GM19238 (cell line): Measurements from ENCODE around the gene TH.
"Not testable (repeated sequence)": the region's sequence is repeated elsewhere in the genome, so short reads cannot be mapped to it uniquely, and the experiment has no call there.

Source experiments
- DNase-seq: peaks from one replicate; pipeline ENCODE4 v3.0.0; 2011; ENCODE audit warnings: low spot score; ENCODE audit not compliant: insufficient read length

The TH gene

GRCh38 chr11:2130881-2131352, 40.7 kb downstream of the TH start:
- no peak for DNase-seq

GRCh38 chr11:2129699-2130366, 41.8 kb downstream of the TH start:
- no peak for DNase-seq

GRCh38 chr11:2129308-2129698, 42.3 kb downstream of the TH start:
- DNase-seq: no peak

- no peak for DNase-seq
Observed at GRCh38 chr11:2128511-2129307, 42.9 kb downstream of the TH start.

GRCh38 chr11:2128130-2128510, 43.5 kb downstream of the TH start:
- DNase-seq: no peak

- DNase-seq: no peak
Observed at GRCh38 chr11:2127482-2128129, 44.0 kb downstream of the TH start.

GRCh38 chr11:2126520-2127085, 45.0 kb downstream of the TH start:
- no peak for DNase-seq

- not testable (repeated sequence) for DNase-seq
Observed at GRCh38 chr11:2124736-2125484, 46.7 kb downstream of the TH start.

- DNase-seq: no peak
Observed at GRCh38 chr11:2123628-2123960, 48.0 kb downstream of the TH start.

GRCh38 chr11:2122907-2123627, 48.5 kb downstream of the TH start:
- DNase-seq: no peak

- no peak for DNase-seq
Observed at GRCh38 chr11:2122222-2122906, 49.3 kb downstream of the TH start.

- DNase-seq: no peak
Observed at GRCh38 chr11:2121227-2122130, 50.1 kb downstream of the TH start.

GRCh38 chr11:2120359-2121100, 51.1 kb downstream of the TH start:
- no peak for DNase-seq

- DNase-seq: no peak
Observed at GRCh38 chr11:2118677-2119076, 52.9 kb downstream of the TH start.

GRCh38 chr11:2116680-2117079, 54.9 kb downstream of the TH start:
- DNase-seq: no peak

GRCh38 chr11:2115308-2115707, 56.3 kb downstream of the TH start:
- DNase-seq: no peak

GRCh38 chr11:2114430-2115241, 57.0 kb downstream of the TH start:
- DNase-seq: no peak
